Type B pancreatic cell (in vitro differentiated cells): ENCODE results near the gene FPR1. TPM values are rescaled to one million over a fixed set of nuclear protein-coding genes. Genes with fewer than 3 reads are reported as not detected.

Experiments
- DNase-seq: peaks from one replicate; pipeline ENCODE4 v3.0.0; 2021; ENCODE audit warnings: mixed read lengths; ENCODE audit not compliant: unreplicated experiment; ENCODE audit errors: extremely low spot score
- H3K27ac Mint-ChIP-seq: 2 replicates; pipeline ENCODE4 v1.8.0; 2021; ENCODE audit warnings: mild to moderate bottlenecking, mixed read lengths
- H3K27me3 Mint-ChIP-seq: 2 replicates; pipeline ENCODE4 v1.8.0; 2021; ENCODE audit warnings: mixed read lengths
- H3K36me3 Mint-ChIP-seq: 2 replicates; pipeline ENCODE4 v1.8.0; 2021; ENCODE audit warnings: mixed read lengths
- H3K4me1 Mint-ChIP-seq: one replicate; pipeline ENCODE4 v1.8.0; 2021; ENCODE audit warnings: mixed read lengths; ENCODE audit not compliant: unreplicated experiment
- H3K4me3 Mint-ChIP-seq: 2 replicates; pipeline ENCODE4 v1.8.0; 2021; ENCODE audit warnings: mild to moderate bottlenecking, mixed read lengths
- H3K9me3 Mint-ChIP-seq: 2 replicates; pipeline ENCODE4 v1.8.0; 2021; ENCODE audit warnings: mixed read lengths
- CTCF ChIP-seq: fragments of 200-600 bp; sonication (generic); conservative IDR thresholded peaks from 2 replicates; pipeline ENCODE4 v1.5.0; 2021; ENCODE audit warnings: antibody characterized with exemption, mild to moderate bottlenecking
- total RNA-seq: library from RNA; stranded (reverse); gene quantifications from 2 replicates; pipeline ENCODE4 v1.2.1, GENCODE V29; 2021; ENCODE audit warnings: low replicate concordance

FPR1 gene
- total RNA-seq, 1 donor from 2014 or later, result not detected

- H3K4me1 Mint-ChIP-seq, result no peaks in the 10 kb centered on the region
- no peak for TF ChIP-seq CTCF
- H3K9me3 Mint-ChIP-seq, result no peaks in the 10 kb centered on the region
- peaks cover 72% of the 10 kb centered on the region for H3K27me3 Mint-ChIP-seq
- H3K27ac Mint-ChIP-seq, result no peak overlapping the region
- H3K4me3 Mint-ChIP-seq, result no peak overlapping the region
- DNase-seq, result no peak
- H3K36me3 Mint-ChIP-seq, result no peaks in the 10 kb centered on the region
Observed at GRCh38 chr19:51715850-51716249, 35.8 kb downstream of the FPR1 start.

DNA sequence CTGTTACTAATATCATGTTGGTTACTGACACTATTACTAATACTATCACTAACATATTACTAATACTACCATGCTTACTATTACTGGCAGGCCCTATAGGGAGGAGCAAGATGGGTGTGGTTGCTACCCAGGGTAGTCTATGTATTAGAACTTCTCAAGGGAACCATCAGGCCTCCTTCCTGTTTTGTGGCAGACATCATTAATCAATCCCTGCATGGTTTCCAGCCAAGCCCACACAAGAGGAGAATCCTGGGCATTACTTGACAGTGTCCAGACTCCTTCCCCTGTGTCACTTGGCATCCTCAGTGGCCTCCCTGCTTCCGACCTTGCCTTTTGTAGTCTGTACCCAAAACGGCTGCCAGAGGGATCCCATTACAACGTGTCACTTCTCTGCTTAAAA lies 36.8 kb downstream of the FPR1 start:
- H3K27me3 Mint-ChIP-seq, result peaks cover 68% of the 10 kb centered on the region
- no peaks in the 10 kb centered on the region for H3K9me3 Mint-ChIP-seq
- no peak for TF ChIP-seq CTCF
- H3K36me3 Mint-ChIP-seq, result no peaks in the 10 kb centered on the region
- no peak overlapping the region for H3K4me3 Mint-ChIP-seq
- no peak overlapping the region for H3K27ac Mint-ChIP-seq
- no peaks in the 10 kb centered on the region for H3K4me1 Mint-ChIP-seq
- DNase-seq, result no peak

- no peak for TF ChIP-seq CTCF
- Mint-ChIP-seq H3K9me3 (no peaks in the 10 kb centered on the region), H3K36me3 (no peaks in the 10 kb centered on the region), H3K27ac (no peak overlapping the region), H3K4me1 (no peaks in the 10 kb centered on the region), H3K4me3 (no peak overlapping the region), H3K27me3 (peaks cover 59% of the 10 kb centered on the region)
- no peak for DNase-seq
Observed at GRCh38 chr19:51713319-51714285, 38.1 kb downstream of the FPR1 start.

DNA sequence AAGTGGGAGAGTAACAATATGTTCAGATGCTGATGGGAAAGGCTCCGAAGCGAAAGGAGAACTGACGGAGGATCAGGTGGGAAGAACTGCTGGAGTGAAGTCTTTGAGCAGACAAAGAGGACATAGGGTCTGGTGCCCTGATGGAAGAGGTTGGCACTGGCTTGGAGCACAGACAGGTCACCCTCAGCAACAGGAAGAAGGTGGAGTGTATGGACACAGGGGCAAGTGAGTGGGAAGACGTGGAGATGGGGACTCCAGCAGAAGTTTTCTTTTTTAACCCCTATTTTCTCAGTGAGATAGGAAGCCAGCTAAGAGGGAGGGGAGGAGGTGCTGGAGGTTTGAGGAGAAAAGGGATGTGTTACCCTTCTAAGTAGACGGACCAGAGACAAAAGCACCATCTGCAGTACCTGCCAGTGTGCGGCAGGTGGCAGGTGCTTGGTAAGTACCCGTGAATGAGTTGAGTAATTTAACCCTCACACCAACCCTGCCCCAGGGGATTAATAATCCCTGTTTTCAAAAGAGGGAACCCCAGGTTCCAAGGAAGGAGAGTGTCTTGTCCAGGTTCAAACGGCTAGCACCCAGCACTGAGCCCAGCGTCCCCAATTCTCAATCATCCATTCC lies 39.1 kb downstream of the FPR1 start:
- no peaks in the 10 kb centered on the region for H3K9me3 Mint-ChIP-seq
- peaks cover 48% of the 10 kb centered on the region for H3K27me3 Mint-ChIP-seq
- TF ChIP-seq CTCF, result peak; percentile 55
- no peaks in the 10 kb centered on the region for H3K36me3 Mint-ChIP-seq
- no peak overlapping the region for H3K4me3 Mint-ChIP-seq
- DNase-seq, result no peak
- H3K4me1 Mint-ChIP-seq, result no peaks in the 10 kb centered on the region
- H3K27ac Mint-ChIP-seq, result no peak overlapping the region

GRCh38 chr19:51711702-51712101 lies 40.0 kb downstream of the FPR1 start:
- Mint-ChIP-seq H3K27ac (no peak overlapping the region), H3K9me3 (no peaks in the 10 kb centered on the region), H3K4me1 (no peaks in the 10 kb centered on the region), H3K36me3 (no peaks in the 10 kb centered on the region), H3K4me3 (no peak overlapping the region), H3K27me3 (peaks cover 40% of the 10 kb centered on the region)
- no peak for DNase-seq
- TF ChIP-seq CTCF, result no peak
